ENCODE results near the gene COLEC12.

- TF ChIP-seq, protein P1, sequence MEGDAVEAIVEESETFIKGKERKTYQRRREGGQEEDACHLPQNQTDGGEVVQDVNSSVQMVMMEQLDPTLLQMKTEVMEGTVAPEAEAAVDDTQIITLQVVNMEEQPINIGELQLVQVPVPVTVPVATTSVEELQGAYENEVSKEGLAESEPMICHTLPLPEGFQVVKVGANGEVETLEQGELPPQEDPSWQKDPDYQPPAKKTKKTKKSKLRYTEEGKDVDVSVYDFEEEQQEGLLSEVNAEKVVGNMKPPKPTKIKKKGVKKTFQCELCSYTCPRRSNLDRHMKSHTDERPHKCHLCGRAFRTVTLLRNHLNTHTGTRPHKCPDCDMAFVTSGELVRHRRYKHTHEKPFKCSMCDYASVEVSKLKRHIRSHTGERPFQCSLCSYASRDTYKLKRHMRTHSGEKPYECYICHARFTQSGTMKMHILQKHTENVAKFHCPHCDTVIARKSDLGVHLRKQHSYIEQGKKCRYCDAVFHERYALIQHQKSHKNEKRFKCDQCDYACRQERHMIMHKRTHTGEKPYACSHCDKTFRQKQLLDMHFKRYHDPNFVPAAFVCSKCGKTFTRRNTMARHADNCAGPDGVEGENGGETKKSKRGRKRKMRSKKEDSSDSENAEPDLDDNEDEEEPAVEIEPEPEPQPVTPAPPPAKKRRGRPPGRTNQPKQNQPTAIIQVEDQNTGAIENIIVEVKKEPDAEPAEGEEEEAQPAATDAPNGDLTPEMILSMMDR (IDR thresholded peaks at IDR 0.05) = no peak
- TF ChIP-seq POLR2A (IDR thresholded peaks at IDR 0.05) = no peak
These were observed 149.4 kb downstream of the COLEC12 start for GRCh38 chr18:350953-351572.
